GM12878 (cell line): ENCODE measurements around the gene CCL2. TPM values are rescaled to one million over a fixed set of nuclear protein-coding genes. Genes with fewer than 3 reads are reported as not detected.

Experiments
- ATAC-seq: fragments of 200-7000 bp; cut with Tn5 transposase; 3 replicates; pipeline ENCODE4 v1.9.1; 2020; ENCODE audit warnings: mild to moderate bottlenecking, moderate library complexity
- BruUV-seq: library from RNA; stranded (reverse); fragments of 400-500 nt; replicated peaks from 2 replicates; lab custom pipeline; 2021; lab: Mats Ljungman, UMichigan
- CTCF ChIA-PET: fragments of 300-600 bp; sonication (Branson Sonifier 250); formaldehyde crosslinking; extraction: SDS; loops from one replicate; lab custom pipeline; 2021; ENCODE audit warnings: inconsistent platforms; lab: Yijun Ruan, JAX
- POLR2A ChIA-PET: fragments of 350-600 bp; formaldehyde crosslinking; extraction: SDS; loops from one replicate; lab custom pipeline; 2021; ENCODE audit warnings: inconsistent platforms; lab: Charles Lee
- RAD21 ChIA-PET: fragments of 300-600 bp; sonication (Branson Sonifier 250); formaldehyde crosslinking; loops from one replicate; lab custom pipeline; 2023; ENCODE audit warnings: antibody characterized with exemption; ENCODE audit not compliant: unreplicated experiment; lab: Charles Lee
- SMC1A ChIA-PET: fragments of 300-600 bp; sonication (Branson Sonifier 250); formaldehyde crosslinking; loops from one replicate; lab custom pipeline; 2023; ENCODE audit not compliant: unreplicated experiment, uncharacterized antibody; lab: Charles Lee
- DNase-seq: peaks from one replicate; pipeline ENCODE4 v3.0.0-alpha.2; 2011; ENCODE audit warnings: low read depth, low spot score
- FAIRE-seq: peaks from 3 replicates; lab custom pipeline; 2011; peaks lifted over from hg19 to GRCh38; lab: Jason Lieb, UNC
- H2AFZ ChIP-seq: 2 replicates; pipeline ENCODE4 v1.6.0; 2011; ENCODE audit warnings: low read depth, low read length, control low read depth; ENCODE audit not compliant: control insufficient read depth
- H3K27ac ChIP-seq: 2 replicates; pipeline ENCODE4 v1.5.1; 2011; ENCODE audit warnings: control low read depth; ENCODE audit not compliant: control insufficient read depth, insufficient read depth
- H3K27me3 ChIP-seq, 2 experiments: replicated peaks in 1 of 2; 2 replicates each; pipeline versions ENCODE4 v1.6.0 to v1.6.1; 2011; ENCODE audit warnings: low read length in 1 of 2; ENCODE audit not compliant: control insufficient read depth in 2 of 2, insufficient read depth in 2 of 2
- H3K36me3 ChIP-seq, 2 experiments: 2 replicates each; pipeline ENCODE4 v1.5.1; 2011; ENCODE audit warnings: low read length in 1 of 2; ENCODE audit not compliant: control insufficient read depth in 2 of 2, insufficient read depth in 2 of 2
- H3K4me1 ChIP-seq: 2 replicates; pipeline ENCODE4 v1.6.1; 2011; ENCODE audit warnings: mild to moderate bottlenecking, low read length, moderate library complexity, mixed read lengths; ENCODE audit not compliant: control insufficient read depth, insufficient read depth
- H3K4me2 ChIP-seq: 2 replicates; pipeline ENCODE4 v1.6.0; 2011; ENCODE audit warnings: control low read depth; ENCODE audit not compliant: control insufficient read depth, insufficient read depth
- H3K4me3 ChIP-seq: fragments of 200-600 bp; sonication (generic); 2 replicates; pipeline ENCODE4 v1.5.1; 2016
- H3K79me2 ChIP-seq: 2 replicates; pipeline ENCODE4 v1.6.0; 2011; ENCODE audit warnings: low read length; ENCODE audit not compliant: control insufficient read depth, insufficient read depth
- H3K9ac ChIP-seq: 2 replicates; pipeline ENCODE4 v1.8.0; 2011; ENCODE audit warnings: low read length, control low read depth, mixed read lengths; ENCODE audit not compliant: control insufficient read depth, insufficient read depth
- H3K9me3 ChIP-seq: replicated peaks from 3 replicates; pipeline ENCODE4 v1.5.1; 2011; ENCODE audit warnings: mild to moderate bottlenecking, low read length; ENCODE audit not compliant: control insufficient read depth, insufficient read depth
- H4K20me1 ChIP-seq: 2 replicates; pipeline ENCODE4 v1.6.0; 2011; ENCODE audit not compliant: control insufficient read depth, insufficient read depth
- ATF7 ChIP-seq: fragments of 450-650 bp; IDR thresholded peaks from 2 replicates; pipeline ENCODE4 v1.6.1; 2016; ENCODE audit warnings: low read depth, mild to moderate bottlenecking
- CREM ChIP-seq: IDR thresholded peaks from 2 replicates; pipeline ENCODE4 v1.6.1; 2014; ENCODE audit warnings: antibody characterized with exemption, low read depth
- CUX1 ChIP-seq: IDR thresholded peaks from 2 replicates; pipeline ENCODE4 v1.6.1; 2012; ENCODE audit warnings: improper control_type of control experiment, low read depth, low read length; ENCODE audit not compliant: insufficient replicate concordance
- JUNB ChIP-seq: IDR thresholded peaks from 2 replicates; pipeline ENCODE4 v1.6.1; 2016; ENCODE audit warnings: antibody characterized with exemption, mild to moderate bottlenecking
- MYC ChIP-seq: IDR thresholded peaks from 2 replicates; pipeline ENCODE4 v1.6.1; 2011; ENCODE audit warnings: mild to moderate bottlenecking, low read length, moderate library complexity, inconsistent platforms; ENCODE audit not compliant: insufficient read depth, insufficient replicate concordance, insufficient read length, severe bottlenecking
- NR2C1 ChIP-seq: fragments of 450-650 bp; IDR thresholded peaks from 2 replicates; pipeline ENCODE4 v1.6.1; 2017; ENCODE audit warnings: antibody characterized with exemption, mild to moderate bottlenecking, moderate library complexity
- PBX3 ChIP-seq: IDR thresholded peaks from 2 replicates; pipeline ENCODE4 v1.6.1; 2011; ENCODE audit warnings: mild to moderate bottlenecking, low read depth, low read length, moderate library complexity; ENCODE audit not compliant: insufficient replicate concordance
- RAD21 ChIP-seq: IDR thresholded peaks from 2 replicates; pipeline ENCODE4 v1.6.1; 2011; ENCODE audit warnings: mild to moderate bottlenecking, low read depth, low read length, moderate library complexity; ENCODE audit not compliant: insufficient read depth
- SMARCA5 ChIP-seq: fragments of 450-650 bp; IDR thresholded peaks from 2 replicates; pipeline ENCODE4 v1.6.1; 2017; ENCODE audit warnings: mild to moderate bottlenecking
- SP1 ChIP-seq: IDR thresholded peaks from one replicate; pipeline ENCODE4 v1.6.1; 2011; ENCODE audit warnings: low read depth, low read length
- SUPT20H ChIP-seq: IDR thresholded peaks from 2 replicates; pipeline ENCODE4 v1.6.1; 2011; ENCODE audit warnings: low read depth, mild to moderate bottlenecking, low read length, moderate library complexity, borderline replicate concordance; ENCODE audit not compliant: control insufficient read depth
- ZNF687 ChIP-seq: fragments of 450-650 bp; IDR thresholded peaks from 2 replicates; pipeline ENCODE4 v1.6.1; 2017; ENCODE audit warnings: mild to moderate bottlenecking, moderate library complexity
- WGBS: methylation state at CpG from one replicate; pipeline ENCODE4 v1.1.6; 2016; ENCODE audit warnings: low lambda C conversion rate; ENCODE audit not compliant: insufficient replicate concordance, insufficient coverage; ENCODE audit errors: missing lambda C conversion rate; 5-methylcytosine and 5-hydroxymethylcytosine counted together
- in situ Hi-C: fragments of 300-500 bp; cut with MboI; formaldehyde crosslinking; loops from 9 replicates; pipeline ENCODE4 v1.14.3; 2018; ENCODE audit warnings: mixed read lengths
- intact Hi-C: fragments of 100-400 bp; cut with micrococcal nuclease; formaldehyde crosslinking; loops from one replicate; pipeline ENCODE4 v1.14.2; 2022; ENCODE audit not compliant: unreplicated experiment
- polyA plus RNA-seq, 11 experiments: library from polyadenylated mRNA; depleted of rRNA in 4 of 11; unstranded in 6 of 11; stranded (reverse) in 5 of 11; fragments of >200 nt; fragmentation: Nextera tagmentation in 4 of 11; fragmentation: Illumina TruSeq in 1 of 11; extraction: Ambion mirVana in 4 of 11; extraction: Trizol in 1 of 11; gene quantifications; 1 replicate in 1 of 11; 2 replicates in 10 of 11; pipeline versions ENCODE4 v1.2.1 to v1.2.3, GENCODE V29; 2011 to 2016; ENCODE audit warnings: inconsistent platforms in 2 of 11, missing spikeins in 2 of 11, low read depth in 1 of 11
- total RNA-seq, 4 experiments: library from RNA; depleted of rRNA in 3 of 4; stranded (reverse); fragments of >200 nt in 3 of 4; fragmentation: Illumina TruSeq in 1 of 4; extraction: Trizol in 1 of 4; gene quantifications; 2 replicates each; pipeline versions ENCODE4 v1.2.1 to v1.2.3, GENCODE V29; 2013 to 2021

CCL2 gene
- total and polyA plus RNA-seq, 10 of the 15 experiments (the other 5 are each of a cell fraction or from before 2014, with no cell fraction given): 0.16 to 0.18 TPM; not detected in 8

- TF ChIP-seq SUPT20H: no peak
- TF ChIP-seq RAD21: no peak
- TF ChIP-seq PBX3: no peak
- TF ChIP-seq CUX1: no peak
- no peak for TF ChIP-seq SMARCA5
- no peak for TF ChIP-seq JUNB
- TF ChIP-seq MYC: no peak
- no peak for TF ChIP-seq NR2C1
- TF ChIP-seq ATF7: no peak
- TF ChIP-seq ZNF687: no peak
- TF ChIP-seq CREM: no peak
- no peak for TF ChIP-seq SP1
- H2AFZ ChIP-seq: no peak overlapping the region
- intact Hi-C loops: no loop called here
- no peak overlapping the region for H3K9ac ChIP-seq
- no peaks in the 10 kb centered on the region for H3K36me3 ChIP-seq
- FAIRE-seq: no peak
- no peak for DNase-seq
- RAD21 ChIA-PET: interaction anchor here (7.5 kb wide), 1 partner anchor 155 kb away, joined by 83 read pairs; the partner anchor contains the start of gene CCL1
- H3K9me3 ChIP-seq: peaks cover 2% of the 10 kb centered on the region; the same call in 2 of the 3 replicates
- no peak overlapping the region for H3K4me3 ChIP-seq
- CTCF ChIA-PET: interaction anchor here (8.7 kb wide), 1 partner anchor 154 kb away, joined by 264 read pairs; the partner anchor contains the start of gene CCL1
- H3K79me2 ChIP-seq: no peaks in the 10 kb centered on the region
- H3K27me3 ChIP-seq: no peaks in the 10 kb centered on the region; a peak in 1 of 4 replicates
- no peak overlapping the region for H3K27ac ChIP-seq
- SMC1A ChIA-PET: no interaction called here
- in situ Hi-C loops: loop anchor here (25.0 kb wide), 1 partner anchor 906 kb away; the partner anchor contains the start of genes FNDC8 and RAD51D
- no peak for ATAC-seq
- BruUV-seq: no TSS peak
- no peaks in the 10 kb centered on the region for H3K4me1 ChIP-seq
- H4K20me1 ChIP-seq: no peaks in the 10 kb centered on the region
- H3K4me2 ChIP-seq: no peak overlapping the region
- POLR2A ChIA-PET: interaction anchor here (0.6 kb wide), 1 partner anchor 1051 kb away, joined by 4 read pairs; no protein-coding TSS in a partner anchor
- WGBS: 35% methylated on average over 3 of the region's 3 CpGs
These were observed 48.5 kb upstream of the CCL2 start for GRCh38 chr17:34206569-34206968.
